Type B pancreatic cell (in vitro differentiated cells): ENCODE measurements around the gene NKPD1. TPM values are rescaled to one million over a fixed set of nuclear protein-coding genes. Genes with fewer than 3 reads are reported as not detected.
A peak's percentile ranks its signal among the peaks of the same experiment; 100 is the strongest.

Experiments
- DNase-seq: peaks from one replicate; pipeline ENCODE4 v3.0.0; 2021; ENCODE audit warnings: mixed read lengths; ENCODE audit not compliant: unreplicated experiment; ENCODE audit errors: extremely low spot score
- H3K27ac Mint-ChIP-seq: 2 replicates; pipeline ENCODE4 v1.8.0; 2021; ENCODE audit warnings: mild to moderate bottlenecking, mixed read lengths
- H3K27me3 Mint-ChIP-seq: 2 replicates; pipeline ENCODE4 v1.8.0; 2021; ENCODE audit warnings: mixed read lengths
- H3K36me3 Mint-ChIP-seq: 2 replicates; pipeline ENCODE4 v1.8.0; 2021; ENCODE audit warnings: mixed read lengths
- H3K4me1 Mint-ChIP-seq: one replicate; pipeline ENCODE4 v1.8.0; 2021; ENCODE audit warnings: mixed read lengths; ENCODE audit not compliant: unreplicated experiment
- H3K4me3 Mint-ChIP-seq: 2 replicates; pipeline ENCODE4 v1.8.0; 2021; ENCODE audit warnings: mild to moderate bottlenecking, mixed read lengths
- H3K9me3 Mint-ChIP-seq: 2 replicates; pipeline ENCODE4 v1.8.0; 2021; ENCODE audit warnings: mixed read lengths
- CTCF ChIP-seq: fragments of 200-600 bp; sonication (generic); conservative IDR thresholded peaks from 2 replicates; pipeline ENCODE4 v1.5.0; 2021; ENCODE audit warnings: antibody characterized with exemption, mild to moderate bottlenecking
- total RNA-seq: library from RNA; stranded (reverse); gene quantifications from 2 replicates; pipeline ENCODE4 v1.2.1, GENCODE V29; 2021; ENCODE audit warnings: low replicate concordance

NKPD1 gene
- total RNA-seq, 1 donor from 2014 or later, result 0.56 TPM

DNA sequence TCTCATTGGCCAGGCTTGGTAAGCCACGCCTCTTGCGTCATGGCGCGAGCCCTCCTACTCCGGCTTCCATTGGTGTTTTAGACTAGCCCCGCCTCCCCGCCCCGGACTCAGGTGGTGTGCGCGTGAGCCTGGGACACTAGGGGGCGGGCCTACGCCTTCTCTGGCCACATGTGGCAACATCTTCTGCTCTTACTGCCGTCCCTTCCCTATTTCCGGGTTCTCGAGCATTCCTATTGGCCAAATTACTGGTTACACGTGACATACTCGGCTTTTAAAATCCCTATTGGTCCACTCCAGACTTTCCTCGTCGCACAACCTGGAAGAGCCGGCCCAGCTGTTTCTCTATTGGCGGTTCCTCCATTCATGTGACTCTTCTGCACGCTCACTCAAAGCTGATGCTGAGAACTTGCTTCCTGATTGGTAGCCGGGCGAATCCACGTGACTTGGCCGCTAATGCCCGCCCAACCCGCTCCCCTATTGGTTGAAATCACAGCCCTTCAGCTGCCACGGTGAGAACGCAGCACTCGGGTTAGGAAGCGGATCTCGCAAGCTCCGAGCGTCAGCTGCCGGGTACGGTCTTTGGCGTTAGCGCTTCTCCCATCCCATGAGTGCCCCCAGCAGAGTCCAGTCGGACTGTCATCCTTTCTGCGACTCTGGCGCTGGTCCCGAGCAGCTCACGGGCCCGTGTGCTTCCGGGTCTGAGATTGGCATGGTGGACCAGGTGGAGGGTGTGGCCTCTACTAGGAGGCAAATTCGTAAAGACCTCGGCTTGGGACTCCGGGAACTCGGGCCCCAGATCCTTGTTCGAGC is 17.7 kb upstream of the NKPD1 start, which contains the start of gene BLOC1S3:
Gene BLOC1S3, plus strand, starts transcription at position 523 of the 810 bp plus-strand sequence. CDS start 513 bp downstream, outside the sequence.
- peak within 1 kb of the TSS; percentile 96 for H3K27ac Mint-ChIP-seq
- no peaks in the 10 kb centered on the region for H3K9me3 Mint-ChIP-seq
- DNase-seq, result peak; percentile 99
- no peaks in the 10 kb centered on the region for H3K36me3 Mint-ChIP-seq
- H3K27me3 Mint-ChIP-seq, result no peaks in the 10 kb centered on the region
- peak; percentile 68 for TF ChIP-seq CTCF
- peaks cover 17% of the 10 kb centered on the region for H3K4me1 Mint-ChIP-seq
- peak within 1 kb of the TSS; percentile 97 for H3K4me3 Mint-ChIP-seq

DNA sequence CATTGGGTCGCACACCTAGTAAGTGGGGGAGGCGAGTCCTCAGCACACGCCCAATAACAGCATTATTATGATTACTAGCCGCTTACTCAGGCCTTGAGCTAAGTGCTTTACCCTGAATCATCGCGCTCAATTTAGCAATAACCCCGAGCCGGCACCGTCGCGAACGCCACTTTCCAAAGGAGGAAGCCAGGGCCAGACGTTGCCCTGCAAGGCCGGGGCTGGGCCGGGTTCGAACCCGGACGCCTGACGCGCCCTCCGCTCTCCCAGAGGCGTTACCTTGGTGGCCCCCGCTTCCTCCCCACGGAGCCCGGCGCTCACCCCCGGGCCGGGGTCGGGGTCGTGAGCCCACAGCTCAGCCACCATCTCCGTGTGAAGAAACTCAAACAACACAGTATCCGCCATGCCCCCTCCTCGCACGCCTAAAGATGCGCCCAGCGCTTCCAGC is 17.1 kb upstream of the NKPD1 start, which contains the start of gene TRAPPC6A:
Gene TRAPPC6A, minus strand, starts transcription at position 421 of the 445 bp plus-strand sequence. Its CDS starts 19 bp downstream, at position 402.
- DNase-seq, result no peak
- Mint-ChIP-seq H3K4me1 (peaks cover 17% of the 10 kb centered on the region), H3K36me3 (no peaks in the 10 kb centered on the region), H3K27me3 (no peaks in the 10 kb centered on the region), H3K27ac (peak within 1 kb of the TSS; percentile 96), H3K9me3 (no peaks in the 10 kb centered on the region), H3K4me3 (peak within 1 kb of the TSS; percentile 97)
- TF ChIP-seq CTCF, result no peak

DNA sequence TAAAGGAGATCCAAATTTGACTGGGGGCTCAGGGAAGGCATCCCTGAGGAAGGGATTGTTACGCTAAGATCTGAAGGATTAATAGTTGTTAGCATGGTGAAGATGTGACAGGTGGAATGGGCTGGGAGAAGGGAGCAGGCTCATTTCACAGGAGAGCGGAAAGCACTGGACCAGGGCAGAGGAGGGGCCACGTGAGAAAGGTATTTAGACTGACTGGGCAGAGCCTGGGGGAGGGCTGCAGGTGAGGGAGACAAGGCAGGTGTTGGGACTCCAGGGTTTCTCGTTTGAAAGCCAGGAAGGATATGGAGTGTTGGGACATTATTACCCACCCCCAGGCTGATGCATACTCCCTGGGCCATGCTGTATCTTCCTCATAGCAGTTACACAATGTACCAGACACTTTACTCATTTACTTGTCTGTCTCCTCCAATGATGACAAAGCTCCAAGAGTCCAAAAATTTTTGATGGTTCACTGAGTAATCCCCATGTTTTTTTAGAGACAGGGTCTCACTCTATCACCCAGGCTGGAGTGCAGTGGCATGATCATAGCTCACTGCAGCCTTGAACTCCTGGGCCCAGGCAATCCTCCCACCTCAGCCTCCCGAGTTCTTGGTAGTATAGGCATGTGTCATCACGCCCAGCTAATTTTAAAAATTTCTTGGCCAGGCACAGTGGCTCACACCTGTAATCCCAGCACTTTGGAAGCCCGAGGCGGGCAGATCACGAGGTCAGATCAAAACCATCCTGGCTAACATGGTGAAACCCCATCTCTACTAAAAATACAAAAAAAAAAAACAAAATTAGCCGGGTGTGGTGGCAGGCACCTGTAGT is 14.9 kb upstream of the NKPD1 start:
- TF ChIP-seq CTCF, result no peak
- H3K27me3 Mint-ChIP-seq, result no peaks in the 10 kb centered on the region
- H3K36me3 Mint-ChIP-seq, result no peaks in the 10 kb centered on the region
- no peak for DNase-seq
- H3K9me3 Mint-ChIP-seq, result no peaks in the 10 kb centered on the region
- H3K27ac Mint-ChIP-seq, result peak overlapping the region; percentile 32
- H3K4me3 Mint-ChIP-seq, result peak overlapping the region; percentile 65
- peaks cover 13% of the 10 kb centered on the region for H3K4me1 Mint-ChIP-seq

- H3K36me3 Mint-ChIP-seq, result no peaks in the 10 kb centered on the region
- no peaks in the 10 kb centered on the region for H3K9me3 Mint-ChIP-seq
- no peak overlapping the region for H3K4me3 Mint-ChIP-seq
- H3K4me1 Mint-ChIP-seq, result peaks cover 13% of the 10 kb centered on the region
- no peaks in the 10 kb centered on the region for H3K27me3 Mint-ChIP-seq
- DNase-seq, result no peak
- peak overlapping the region; percentile 23 for H3K27ac Mint-ChIP-seq
- TF ChIP-seq CTCF, result no peak
Measured at GRCh38 chr19:45173816-45174215, 13.0 kb upstream of the NKPD1 start.

- TF ChIP-seq CTCF, result no peak
- Mint-ChIP-seq H3K4me1 (peaks cover 9% of the 10 kb centered on the region), H3K27me3 (no peaks in the 10 kb centered on the region), H3K36me3 (no peaks in the 10 kb centered on the region), H3K27ac (no peak overlapping the region), H3K9me3 (no peaks in the 10 kb centered on the region), H3K4me3 (no peak overlapping the region)
- DNase-seq, result no peak
Measured at GRCh38 chr19:45172611-45173208, 11.9 kb upstream of the NKPD1 start.
